Right renal pelvis (tissue), 4 donors: ENCODE data around the gene ANGPTL2. TPM values are rescaled to one million over a fixed set of nuclear protein-coding genes. Genes with fewer than 3 reads are reported as not detected.

ENCODE experiments used
- DNase-seq, 4 donors: peaks; one replicate each; pipeline ENCODE4 v3.0.0-alpha.2; 2013; ENCODE audit warnings: low read depth in 4 of 4, low spot score in 3 of 4, missing footprints in 1 of 4
- polyA plus RNA-seq, 4 donors: library from polyadenylated mRNA; unstranded; fragments of 120-200 nt; gene quantifications; one replicate each; pipeline ENCODE4 v1.2.1, GENCODE V29; 2013; ENCODE audit not compliant: insufficient read length in 4 of 4

ANGPTL2 gene
- polyA plus RNA-seq, 4 donors: 10.4 to 13.8 (median 12.3) TPM

DNA sequence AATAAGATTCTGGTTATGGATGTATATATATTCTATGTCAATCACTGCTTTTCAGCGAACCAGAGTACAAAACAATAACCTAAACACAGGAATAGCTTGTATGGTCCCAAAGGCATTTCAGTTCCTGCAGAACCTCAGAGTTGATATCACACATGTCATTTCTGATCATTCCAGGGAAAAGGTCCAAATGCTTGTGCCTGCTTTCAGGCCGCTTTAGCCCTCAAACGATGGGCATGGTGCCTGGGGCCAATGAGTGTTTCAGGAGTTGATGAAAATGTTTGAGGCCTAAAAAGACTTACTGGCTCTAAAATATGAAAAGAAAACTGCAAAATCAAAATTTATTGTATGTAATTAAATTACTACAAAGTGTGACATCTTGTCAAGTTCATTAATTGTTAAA, 22.8 kb downstream of the ANGPTL2 start:
- no peak for DNase-seq

DNA sequence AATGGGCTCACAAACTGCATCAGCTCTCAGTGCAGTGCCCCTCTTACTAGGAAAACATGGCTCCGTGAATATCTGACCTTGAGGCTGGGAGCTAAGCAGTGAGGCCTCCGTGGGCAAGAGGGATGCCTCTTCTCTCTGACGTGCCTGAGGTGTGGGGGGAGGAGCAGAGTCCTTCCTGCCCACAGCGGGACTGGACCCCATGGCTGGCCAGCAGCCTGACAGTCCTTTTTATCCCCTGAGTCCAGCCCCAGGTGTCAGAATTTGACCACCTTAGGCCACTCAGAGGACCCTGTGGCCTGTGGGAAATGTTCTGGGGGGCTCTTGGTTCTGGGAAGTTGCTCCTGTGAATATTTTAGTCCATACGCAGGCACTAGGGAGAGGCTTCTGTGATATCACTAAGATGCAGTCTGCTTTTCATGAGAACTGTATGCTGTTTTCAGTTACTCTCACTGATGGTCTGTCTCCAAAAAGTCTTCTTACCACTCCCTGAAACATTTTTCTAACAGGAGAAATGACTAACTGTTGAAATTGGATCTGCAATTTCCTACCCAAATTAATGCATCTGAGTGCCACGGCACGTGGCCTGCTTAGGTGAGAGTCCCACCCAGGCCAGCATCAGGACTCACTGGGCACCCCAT, 23.4 kb downstream of the ANGPTL2 start:
- DNase-seq: no peak

DNA sequence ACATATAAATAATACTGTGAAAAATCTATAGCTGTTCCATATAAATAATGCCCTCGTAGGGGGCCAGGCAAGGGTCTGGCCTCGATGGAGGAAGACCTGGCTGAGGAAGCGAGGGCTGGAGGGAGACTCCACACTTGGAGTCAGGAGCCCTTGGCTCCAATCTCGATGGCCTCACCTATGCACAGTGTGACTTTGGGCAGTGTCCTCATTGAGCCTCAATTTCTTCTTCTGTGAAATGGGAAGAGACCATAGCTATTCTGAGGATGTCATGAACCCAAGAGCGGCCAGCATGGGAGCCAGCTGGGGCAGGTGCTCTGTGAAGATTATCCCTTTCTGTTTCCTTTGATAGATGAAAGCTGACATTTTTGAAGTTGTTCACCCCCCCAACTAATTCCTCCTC, 24.8 kb downstream of the ANGPTL2 start:
- no peak for DNase-seq

DNA sequence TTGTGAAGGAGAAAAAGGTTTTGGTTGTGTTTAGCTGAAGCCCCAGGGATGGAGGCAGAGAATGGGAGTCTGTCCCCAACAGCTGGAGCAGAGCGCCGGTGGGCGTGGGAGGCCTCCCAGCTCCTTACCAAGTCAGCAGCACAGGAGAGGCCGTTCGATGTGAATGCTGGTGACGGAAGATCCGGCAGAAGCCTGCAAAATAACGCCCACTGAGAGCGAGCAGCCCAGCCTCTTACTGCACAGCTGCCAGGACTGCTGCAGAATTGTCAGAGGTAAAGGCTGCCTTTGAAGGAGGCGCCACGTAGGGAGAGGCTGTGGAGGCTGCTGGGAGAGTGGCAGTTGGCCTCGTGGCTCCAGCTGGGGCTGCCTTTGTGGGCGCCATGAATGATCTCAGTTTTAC, 26.2 kb downstream of the ANGPTL2 start:
- no peak for DNase-seq

DNA sequence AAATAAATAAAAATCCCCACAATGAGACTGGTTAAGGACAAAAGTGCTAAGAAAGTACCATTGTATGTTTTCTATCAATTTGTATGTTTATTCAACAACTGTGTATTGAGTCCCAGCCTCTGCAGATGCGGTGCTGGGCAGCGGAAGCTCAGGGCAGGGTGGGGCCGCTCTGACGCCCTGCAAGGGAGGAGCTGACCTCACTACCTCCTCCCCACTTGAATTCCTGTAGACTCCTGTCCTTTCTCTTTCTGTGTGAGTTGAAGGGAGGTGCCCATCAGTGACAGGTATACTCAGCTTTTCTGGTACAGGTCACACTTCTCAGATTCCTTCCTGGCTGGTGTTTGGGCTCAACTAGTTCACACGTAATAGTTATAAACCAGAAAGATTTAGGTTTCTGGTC, 27.0 kb downstream of the ANGPTL2 start:
- no peak for DNase-seq

DNA sequence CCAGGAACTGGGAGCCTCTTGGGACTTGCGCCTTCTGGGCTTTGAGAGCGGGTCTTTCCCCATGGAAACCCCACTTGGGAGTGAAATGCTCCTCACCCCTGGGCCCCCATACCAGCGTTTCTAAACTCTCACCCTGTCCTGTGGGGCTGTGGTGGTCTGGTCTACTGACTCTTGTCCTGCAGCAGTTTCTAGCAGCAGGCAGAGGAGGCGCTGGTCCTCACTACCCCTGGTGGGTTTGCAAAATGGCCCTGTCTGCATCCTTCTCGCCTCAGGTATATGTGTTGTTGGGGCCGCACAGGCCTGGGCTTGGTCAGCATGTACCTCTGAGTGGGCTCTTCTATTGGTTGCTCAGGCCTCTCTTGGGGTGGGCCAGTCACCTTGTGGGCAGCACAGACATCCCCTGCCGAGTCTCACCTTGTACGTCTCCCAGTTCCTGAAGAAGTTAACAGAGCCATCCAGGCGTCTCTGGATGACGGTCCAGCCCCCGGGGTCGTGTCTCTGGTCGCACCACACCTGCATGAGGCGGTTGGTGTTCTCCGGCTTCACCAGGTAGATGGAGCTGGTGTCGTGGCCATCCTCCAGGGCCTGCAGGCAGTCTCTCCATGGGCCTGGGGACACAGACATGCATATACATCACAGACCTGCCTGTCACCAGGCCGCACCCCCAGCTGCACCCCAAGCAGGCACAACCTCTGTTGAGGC, 29.0 kb downstream of the ANGPTL2 start:
- no peak for DNase-seq

DNA sequence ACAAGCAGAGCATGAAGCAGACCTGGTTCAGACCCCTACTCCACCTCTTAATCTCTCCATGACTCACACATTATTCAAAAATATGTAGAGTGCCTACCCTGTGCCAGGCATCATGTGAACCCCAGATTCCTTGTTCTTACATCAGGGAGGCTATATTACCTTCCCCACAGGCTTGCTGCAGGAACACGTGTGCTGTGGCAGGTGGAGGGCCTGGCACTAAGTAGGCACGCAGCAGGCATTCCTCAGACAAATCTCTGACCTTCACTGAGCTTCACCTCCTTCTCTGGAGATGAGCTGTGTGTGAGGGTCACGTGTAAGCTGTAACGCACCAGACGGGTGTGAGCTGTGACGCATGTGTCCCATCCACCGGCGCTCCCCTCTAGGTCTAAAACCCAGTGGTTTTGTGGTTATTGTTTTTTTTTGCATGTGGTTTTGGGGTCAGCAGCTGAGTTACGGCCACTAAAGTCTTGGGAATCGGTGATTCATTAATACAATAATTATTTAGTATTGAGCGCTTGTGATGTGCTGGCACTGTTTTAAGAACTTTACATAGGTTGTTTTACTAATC, 30.3 kb downstream of the ANGPTL2 start:
- no peak for DNase-seq

DNA sequence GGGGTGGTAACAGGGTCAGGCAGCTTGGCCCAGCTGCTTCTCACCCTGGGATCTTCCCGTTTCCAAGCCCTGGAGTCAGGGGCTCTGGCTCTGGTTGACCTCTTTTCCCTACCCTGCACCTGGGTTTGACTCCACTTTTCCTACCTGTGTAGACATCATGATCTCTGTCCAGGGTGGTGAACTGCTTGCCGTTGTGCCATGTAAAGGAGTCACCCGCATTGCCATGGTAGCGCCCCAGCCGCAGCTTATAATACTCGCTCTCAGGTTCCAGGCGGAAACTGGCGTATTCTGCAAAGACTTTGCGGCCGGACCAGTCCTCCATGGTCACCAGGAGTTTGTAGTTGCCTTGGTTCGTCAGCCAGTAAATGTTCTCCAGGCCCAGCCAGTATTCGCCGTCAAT, 30.9 kb downstream of the ANGPTL2 start:
- DNase-seq: no peak

DNA sequence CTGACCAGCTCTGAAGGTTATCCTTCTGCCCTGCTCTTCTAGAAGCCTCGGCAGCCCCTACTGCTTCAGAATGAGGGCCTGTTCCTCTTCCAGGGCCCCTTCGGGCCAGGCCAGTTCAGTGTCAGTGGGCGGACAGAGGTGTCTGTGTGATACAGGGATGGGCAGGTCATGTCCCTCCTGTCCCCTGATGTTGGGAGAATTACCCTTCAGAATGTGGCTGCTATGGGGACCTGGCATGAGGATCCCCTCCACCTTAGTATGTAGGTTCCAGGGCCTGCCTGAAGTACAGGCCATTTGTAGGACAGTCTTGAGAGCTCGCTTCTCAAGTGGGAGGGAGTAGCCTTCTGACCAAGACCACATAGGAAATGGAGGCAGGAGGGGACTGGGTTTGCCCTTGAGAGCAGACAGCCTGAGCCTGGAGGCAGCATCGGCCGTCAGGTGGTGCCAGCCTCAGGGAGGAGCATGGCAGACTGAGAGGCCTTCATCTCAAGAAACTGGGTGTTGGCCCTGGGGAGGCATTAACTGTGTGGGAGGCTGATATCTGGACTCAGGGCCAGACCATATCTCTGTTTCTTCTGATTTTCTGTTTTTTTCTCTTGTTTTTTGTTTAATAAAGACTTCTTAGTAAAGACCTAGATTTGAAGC, 32.0 kb downstream of the ANGPTL2 start:
- no peak for DNase-seq

DNA sequence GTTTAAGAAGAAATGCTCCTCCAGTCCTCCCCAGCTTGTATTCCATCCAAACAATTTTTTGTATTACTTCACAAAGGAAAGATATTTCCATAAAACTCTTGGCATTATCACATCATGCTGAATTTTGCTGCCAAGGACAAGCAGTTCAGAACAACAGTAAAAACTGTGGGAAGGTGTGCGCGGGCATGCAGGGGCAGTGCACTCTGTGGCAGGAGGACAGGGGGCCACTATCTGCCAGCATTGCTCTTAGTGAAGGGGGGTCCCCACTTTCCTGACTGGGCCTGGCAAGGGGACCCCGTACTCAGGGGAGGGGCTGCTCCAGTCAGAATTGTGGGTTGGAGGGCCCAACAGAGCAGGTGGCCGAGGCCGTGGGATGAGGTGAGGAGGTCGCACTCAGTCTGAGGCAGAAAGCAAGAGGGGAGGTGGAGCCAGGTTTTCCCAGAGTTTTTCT, 32.8 kb downstream of the ANGPTL2 start:
- no peak for DNase-seq

DNA sequence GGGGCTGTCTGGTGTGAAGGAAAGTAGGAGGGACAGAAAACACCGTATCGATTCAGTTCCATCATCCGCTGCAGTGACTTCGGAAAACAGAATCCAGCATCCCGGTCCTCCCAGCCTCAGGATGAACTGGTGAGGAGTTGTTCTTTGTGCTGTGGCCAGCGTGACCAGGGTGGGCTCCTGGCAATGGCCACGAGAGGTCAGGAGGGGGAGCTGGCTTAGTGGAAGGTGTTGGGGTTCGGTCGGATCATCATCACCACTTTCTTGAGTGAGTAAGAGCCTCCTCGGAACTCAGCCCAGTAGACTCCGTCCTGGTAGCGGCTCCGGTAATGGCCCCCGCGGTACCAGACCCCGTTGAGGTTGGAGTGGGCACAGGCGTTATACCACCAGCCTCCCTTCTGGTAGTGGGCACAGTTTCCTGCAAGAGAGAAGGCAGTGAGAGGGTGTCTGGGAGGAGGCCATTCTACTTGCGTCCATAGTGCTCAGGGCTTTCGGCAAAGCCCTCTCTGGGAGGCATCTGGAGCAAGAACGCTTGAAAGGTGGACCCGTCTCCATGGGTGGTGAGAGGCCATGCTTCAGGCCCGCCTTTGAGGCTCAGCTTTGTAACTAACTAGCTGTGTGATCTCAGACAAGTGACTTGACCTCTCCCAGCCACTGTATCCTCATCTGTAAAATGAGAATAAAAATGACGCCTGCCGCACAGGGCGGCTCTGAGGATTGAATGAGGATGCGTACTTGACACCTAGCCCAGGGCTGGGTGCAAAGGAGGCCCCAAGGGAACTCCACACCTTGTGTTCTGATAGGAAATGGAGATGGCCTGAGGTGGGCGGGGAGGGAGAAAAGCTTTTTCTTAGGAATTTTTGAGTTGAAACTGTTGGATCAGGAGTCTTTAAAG, 33.5 kb downstream of the ANGPTL2 start:
- no peak for DNase-seq

DNA sequence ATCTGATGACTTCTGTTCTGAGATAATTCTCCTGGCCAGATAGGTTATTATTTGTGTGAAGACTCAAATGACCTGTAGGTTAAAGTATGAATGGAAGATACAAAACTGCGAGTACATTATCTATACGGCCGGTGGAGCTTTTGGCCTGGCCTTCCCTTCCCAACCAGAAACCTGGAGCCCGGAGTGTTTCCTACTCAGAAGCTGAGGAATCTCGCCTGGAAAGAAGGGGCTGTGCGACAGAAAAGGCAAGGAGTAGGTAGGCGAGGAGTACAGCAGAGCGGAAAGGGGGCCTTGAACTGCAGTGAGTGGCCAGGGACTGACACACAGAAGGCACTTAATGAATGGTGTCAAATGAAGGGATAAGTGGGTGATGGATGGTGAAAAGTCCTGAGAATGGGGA, 34.6 kb downstream of the ANGPTL2 start:
- DNase-seq: no peak

DNA sequence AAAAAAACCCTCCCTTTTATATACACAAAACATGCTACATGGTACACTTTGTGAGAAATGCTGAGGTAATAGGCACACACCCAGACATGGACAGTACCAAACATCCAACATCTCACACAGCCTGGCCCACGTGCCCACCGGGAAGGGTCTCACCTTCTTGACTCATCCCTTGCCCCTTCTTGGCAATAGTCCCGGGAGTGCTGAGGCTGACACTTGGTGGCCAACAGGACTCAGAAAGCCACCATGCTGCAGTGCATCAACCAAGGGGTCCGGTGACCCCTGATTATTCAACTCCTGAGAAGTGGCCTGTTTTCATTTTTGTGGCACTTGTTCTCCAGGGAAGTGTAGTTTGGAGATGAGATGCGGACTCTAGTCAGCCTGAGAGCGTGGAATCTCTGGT, 35.0 kb downstream of the ANGPTL2 start:
- DNase-seq: no peak

DNA sequence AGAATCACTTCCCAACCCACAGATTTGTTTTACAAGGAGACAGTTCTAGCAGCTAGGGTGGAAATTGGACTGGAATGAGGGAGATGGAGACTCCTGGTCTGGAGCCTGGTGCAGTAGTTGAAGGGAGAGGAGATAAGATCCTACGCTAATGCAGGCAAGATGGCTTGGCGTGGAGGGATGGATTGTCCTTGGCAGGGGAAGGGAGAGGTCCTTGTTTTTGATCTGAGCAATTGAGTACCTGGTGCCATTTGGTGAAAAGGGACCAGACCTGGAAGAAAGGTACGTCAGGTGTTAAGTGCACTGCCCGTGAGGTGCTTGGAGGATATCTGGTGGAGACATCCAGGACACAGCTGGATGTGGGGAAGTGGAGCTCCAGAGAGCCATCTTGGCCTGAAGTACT, 35.7 kb downstream of the ANGPTL2 start:
- DNase-seq: no peak

DNA sequence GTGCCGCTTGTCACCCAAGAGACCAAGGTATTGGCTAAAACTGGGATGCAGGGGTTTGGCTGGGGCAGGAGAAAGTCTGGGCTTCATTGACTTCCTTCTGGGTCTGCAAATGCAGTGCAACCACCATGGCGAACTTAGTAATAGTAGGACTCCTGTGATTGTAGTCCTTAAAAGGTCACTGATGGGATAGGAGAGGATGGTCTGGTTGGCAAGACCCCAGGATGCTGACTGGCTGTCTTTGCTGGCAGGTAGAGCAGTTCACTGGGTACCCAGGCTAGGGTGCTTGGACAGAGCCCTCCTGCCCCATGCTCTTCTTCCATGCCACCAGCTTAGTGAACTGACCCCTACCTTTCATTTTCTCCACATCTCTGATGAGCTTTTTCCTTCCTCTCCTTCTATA, 37.2 kb downstream of the ANGPTL2 start:
- DNase-seq: no peak

DNA sequence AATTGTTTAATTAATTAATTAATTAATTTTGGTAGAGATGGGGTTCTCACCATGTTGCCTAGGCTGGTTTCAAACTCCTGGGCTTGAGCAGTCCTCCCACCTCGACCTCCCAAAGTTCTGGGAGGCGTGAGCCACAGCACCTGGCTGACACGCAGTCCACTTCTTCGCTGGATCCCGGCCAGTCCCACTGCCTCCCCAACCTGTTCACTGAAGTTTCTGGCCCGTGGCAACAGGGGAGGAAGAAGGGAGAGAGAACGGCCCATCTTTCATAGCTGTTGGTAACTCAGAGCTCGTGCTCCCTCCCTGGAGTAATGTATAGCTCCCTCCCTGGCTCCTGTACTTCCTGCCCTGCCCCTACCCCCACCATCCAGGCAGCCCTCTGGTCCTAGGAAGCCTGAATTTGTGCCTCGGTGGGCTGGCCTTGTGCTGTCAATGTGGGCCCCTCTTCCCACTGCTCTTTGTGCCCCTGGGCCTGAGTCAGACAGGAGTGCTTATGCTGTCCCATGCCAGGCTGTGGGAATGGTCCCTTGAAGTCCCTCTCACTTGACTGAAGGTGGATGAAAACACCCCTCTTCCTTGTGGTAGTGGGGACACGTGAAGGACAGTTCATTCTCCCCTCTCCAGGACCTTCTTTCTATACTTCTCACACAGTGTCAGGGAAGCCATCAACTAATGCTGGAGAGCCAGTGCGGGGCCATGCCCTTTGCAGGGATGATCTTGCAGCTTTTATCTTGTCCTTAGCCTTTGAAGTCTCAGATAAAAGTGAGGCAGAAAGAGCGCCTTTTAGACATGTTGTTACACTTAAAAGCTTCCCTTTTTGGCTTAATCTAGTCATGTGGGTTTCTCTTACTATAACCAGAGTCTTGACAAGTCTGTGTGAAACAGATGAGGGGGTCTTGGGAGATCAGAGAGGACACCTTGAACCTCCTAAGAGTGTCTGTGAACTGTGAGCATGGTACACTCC, 38.1 kb downstream of the ANGPTL2 start:
- no peak for DNase-seq

DNA sequence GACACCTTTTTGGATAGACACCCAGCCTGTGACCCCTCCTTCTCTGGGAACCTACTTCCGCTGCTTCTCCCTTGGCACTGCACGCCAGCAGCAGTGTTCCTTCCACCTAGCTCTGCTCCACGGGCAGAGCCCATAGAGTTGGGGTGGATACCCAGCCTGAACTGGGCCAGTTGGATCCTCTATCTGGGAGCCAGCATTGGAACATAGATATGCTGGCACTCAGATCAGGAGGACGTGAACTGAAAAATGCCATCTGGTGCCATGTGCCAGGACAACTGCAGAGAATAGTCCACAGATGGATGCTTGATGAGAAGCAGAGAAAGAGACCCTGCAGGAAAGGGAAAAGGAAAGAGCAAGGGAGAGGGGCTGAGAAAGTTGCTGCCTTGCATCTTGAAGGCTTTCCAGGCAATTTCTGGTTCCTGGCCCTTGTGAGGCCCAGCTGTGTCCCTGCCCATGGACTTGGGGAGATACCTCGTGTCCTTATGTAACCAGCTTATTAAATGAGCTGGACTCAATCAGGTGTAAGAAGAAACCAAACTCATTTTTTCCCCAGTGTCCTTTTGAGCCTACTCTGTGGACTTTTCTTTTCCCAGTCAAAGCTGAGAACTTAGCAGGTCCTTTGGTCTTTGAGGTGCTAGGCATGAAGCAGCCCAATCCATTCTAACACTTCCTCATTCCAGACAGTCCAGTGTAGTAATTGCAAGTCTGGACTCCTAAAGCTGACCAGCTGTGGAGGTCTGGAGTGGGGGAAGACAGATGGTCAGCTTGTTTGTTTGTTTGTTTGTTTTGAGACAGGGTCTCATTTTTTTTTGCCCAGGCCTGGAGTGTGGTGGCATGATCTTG, 39.1 kb downstream of the ANGPTL2 start:
- DNase-seq: no peak
